CD4-positive, alpha-beta T cell treated with Interleukin-6 for 4 hours (primary cell): ENCODE measurements around the gene MEF2A.

Experiments
- DNase-seq: peaks from one replicate; pipeline ENCODE4 v3.0.0-alpha.2; 2020; ENCODE audit warnings: mixed read lengths

Gene MEF2A

GRCh38 chr15:99707473-99708270 is 141.9 kb downstream of the MEF2A start:
- peak; percentile 48 for DNase-seq

GRCh38 chr15:99708563-99708962 is 142.8 kb downstream of the MEF2A start:
- DNase-seq, result no peak

- DNase-seq, result no peak
These were observed 143.6 kb downstream of the MEF2A start for GRCh38 chr15:99709243-99709986.

- no peak for DNase-seq
These were observed 145.8 kb downstream of the MEF2A start for GRCh38 chr15:99711625-99712024.

- DNase-seq, result peak; percentile 23
These were observed 146.6 kb downstream of the MEF2A start for GRCh38 chr15:99712415-99712814.

- no peak for DNase-seq
These were observed 150.8 kb downstream of the MEF2A start for GRCh38 chr15:99716540-99717095.

- DNase-seq, result no peak
These were observed 151.6 kb downstream of the MEF2A start for GRCh38 chr15:99717161-99718009.

- no peak for DNase-seq
These were observed 152.6 kb downstream of the MEF2A start for GRCh38 chr15:99718421-99718820.

GRCh38 chr15:99719096-99719541 is 153.3 kb downstream of the MEF2A start:
- no peak for DNase-seq

- peak; percentile 42 for DNase-seq
These were observed 154.7 kb downstream of the MEF2A start for GRCh38 chr15:99720533-99720932.

- peak; percentile 31 for DNase-seq
These were observed 155.5 kb downstream of the MEF2A start for GRCh38 chr15:99721104-99721778.

- DNase-seq, result no peak
These were observed 156.1 kb downstream of the MEF2A start for GRCh38 chr15:99721896-99722295.

- DNase-seq, result no peak
These were observed 156.6 kb downstream of the MEF2A start for GRCh38 chr15:99722406-99722805.

GRCh38 chr15:99726333-99726732 is 160.5 kb downstream of the MEF2A start:
- no peak for DNase-seq

GRCh38 chr15:99727330-99727729 is 161.5 kb downstream of the MEF2A start:
- no peak for DNase-seq

- no peak for DNase-seq
These were observed 161.9 kb downstream of the MEF2A start for GRCh38 chr15:99727733-99728132.

- DNase-seq, result no peak
These were observed 163.1 kb downstream of the MEF2A start for GRCh38 chr15:99728916-99729315.

GRCh38 chr15:99729327-99729726 is 163.5 kb downstream of the MEF2A start:
- no peak for DNase-seq

- DNase-seq, result peak; percentile 55
These were observed 164.1 kb downstream of the MEF2A start for GRCh38 chr15:99729920-99730319.

- DNase-seq, result no peak
These were observed 165.7 kb downstream of the MEF2A start for GRCh38 chr15:99731336-99732123.

GRCh38 chr15:99732124-99732750 is 166.5 kb downstream of the MEF2A start:
- no peak for DNase-seq
